MV-4-11 (cell line): ENCODE measurements around the gene LRFN2.

Experiments used
- DNase-seq: peaks from one replicate; lab custom pipeline; 2025; lab: John Stamatoyannopoulos, UW

Gene LRFN2

DNA sequence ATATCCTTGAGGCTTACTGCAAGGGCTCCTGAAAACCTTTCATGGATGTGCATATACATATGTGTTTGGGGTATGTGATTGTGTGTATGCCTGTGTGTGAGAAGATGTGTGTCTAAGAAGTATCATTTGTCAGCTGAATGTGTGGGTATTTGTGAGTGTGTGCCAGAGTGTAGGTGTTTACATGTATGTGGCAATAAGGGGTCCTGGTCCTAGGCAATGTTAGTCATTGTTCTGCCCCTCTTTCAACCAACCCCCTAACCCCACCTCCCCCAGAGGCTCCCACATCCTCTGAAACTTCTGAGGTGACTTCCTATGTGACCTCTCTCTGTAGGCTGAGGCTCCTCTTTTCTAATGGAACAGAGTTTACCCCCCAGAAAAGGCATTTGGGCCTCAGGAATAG, 186.4 kb downstream of the LRFN2 start:
- DNase-seq = no peak

DNA sequence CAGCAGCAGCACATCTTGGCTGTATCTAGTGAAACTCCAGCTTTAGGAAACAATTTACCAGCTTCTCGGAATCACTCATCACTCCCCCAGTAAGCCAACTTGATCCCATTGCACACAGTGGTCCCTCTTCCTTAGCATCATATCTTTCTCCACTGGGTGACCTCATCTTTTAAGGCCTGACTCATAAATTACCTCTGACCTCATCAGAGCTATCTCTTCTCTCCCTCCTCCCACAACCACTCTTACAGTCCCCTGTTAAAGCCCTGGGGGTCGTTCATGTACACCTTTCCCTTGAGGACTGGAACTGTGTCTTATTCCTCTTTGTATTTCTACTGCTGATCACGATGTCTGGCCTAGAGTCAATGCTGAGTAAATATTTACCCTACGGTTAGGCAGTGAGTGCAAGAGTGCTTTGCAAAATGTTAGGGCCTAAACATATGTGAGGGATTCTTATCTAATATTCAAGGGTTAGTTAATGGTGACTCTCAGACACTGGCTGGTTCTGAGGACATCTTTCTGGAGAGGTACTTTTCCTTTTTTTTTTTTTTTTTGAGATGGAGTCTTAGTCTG, 187.2 kb downstream of the LRFN2 start:
- no peak for DNase-seq

DNA sequence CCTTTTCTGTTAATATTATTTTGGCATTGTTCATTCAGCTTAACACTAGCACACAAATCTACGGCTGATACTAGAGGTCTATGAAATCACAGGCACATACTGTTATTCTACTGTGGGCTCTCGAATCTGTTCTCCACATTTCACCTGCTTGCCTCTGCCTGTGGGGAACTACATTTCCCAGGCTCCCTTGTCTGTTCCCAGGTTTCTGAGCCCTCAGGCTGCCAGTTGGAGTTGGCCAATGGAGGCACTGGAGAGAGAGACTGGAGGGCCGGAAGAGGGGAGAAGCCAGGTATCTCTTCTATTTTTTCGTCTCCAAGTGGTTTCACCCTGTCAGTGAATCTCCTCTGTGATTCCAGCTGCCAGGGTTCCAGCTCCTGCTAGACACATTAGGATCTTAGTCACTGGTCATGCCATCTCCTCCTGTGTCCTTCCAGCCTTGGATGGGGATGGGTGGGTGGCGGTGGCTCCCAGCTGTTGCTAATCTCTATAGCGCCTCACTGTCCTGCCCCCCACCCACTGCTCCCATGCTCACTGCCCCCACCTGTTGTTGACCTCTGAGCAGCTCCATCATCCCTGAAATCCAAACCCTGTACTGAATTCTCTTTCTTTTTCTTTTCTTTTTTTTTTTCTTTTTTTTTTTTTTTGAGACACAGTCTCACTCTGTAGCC, 188.2 kb downstream of the LRFN2 start:
- no peak for DNase-seq

DNA sequence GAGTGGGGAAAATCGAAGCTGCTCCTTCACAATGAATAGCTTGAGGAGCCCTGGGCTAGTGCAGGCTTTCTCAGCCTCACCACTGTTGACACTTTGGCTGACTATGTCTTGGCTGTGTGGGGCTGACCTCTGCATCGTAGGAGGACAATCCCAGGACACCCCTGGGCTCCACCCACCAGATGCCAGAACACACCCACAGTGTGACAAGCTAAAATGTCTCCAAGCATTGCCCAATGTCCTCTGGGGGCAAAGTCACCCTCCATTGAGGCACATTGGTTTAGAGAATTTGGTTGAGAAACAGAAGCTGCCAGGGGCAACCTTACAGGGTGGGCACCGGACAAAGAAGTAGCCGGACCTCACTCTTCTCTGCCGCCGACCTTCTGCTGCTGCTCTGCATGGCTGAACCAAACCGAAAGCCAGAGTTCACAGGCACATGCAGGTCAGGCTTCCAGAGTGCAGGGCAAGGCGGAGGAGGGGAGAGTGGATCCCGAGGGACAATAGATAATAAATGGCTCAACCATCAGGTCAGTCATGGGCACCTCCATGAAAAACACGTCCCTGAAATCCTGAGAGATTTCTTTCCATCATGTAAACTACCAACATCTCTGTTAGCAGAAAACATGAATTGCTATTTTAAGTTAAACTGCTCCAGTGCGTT, 189.0 kb downstream of the LRFN2 start:
- no peak for DNase-seq

DNA sequence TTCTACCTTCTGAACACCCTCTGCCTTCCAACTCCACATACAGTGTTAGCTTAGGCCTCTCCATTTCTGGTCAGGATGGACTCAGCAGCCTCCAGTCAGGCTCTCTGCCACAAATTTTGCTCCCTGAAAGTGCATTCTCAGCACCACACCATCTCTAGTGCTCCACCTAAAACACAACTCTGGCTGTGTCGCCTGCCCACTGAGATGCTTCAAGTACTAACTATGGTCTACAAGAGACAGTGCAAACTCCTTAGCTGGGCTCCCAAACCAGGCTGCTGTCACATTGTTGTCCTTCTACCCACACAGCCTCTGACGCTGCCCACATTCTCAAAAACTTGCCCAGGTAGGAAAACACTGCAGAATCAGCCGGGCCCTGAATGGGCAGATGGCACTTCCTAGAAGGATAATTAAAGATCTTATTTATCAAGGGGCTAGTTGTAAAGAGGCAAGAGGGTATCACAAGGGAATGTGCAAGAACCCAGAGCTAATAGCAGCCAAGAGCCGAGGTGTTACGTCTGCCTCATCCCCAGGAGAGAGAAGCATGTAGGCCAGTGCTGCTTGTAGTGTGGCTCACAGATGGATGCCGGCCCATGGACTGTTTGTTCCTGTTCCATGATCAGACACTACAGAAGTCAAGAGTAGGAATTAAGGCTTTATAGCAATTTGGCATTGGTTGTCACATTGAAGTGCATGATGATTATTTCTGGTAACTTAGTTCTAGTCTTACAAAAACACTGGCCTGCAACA, 189.7 kb downstream of the LRFN2 start:
- DNase-seq = no peak

DNA sequence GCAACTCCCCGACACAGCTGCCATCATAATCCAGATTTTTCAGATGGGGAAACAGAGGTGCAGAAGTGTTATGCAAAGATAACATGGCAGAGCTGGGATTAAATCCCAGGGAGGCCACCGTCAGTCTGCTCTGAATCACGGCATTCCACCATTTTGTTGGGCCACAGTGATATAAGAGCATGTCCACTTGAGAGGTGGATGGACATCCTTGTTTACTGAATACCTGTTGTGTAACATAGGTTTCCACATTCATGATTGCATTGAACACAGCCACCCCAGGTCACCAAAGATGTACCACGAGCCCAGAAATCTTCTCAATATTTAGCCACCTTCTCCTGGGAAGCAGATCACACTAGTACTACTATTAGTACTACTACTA, 191.5 kb downstream of the LRFN2 start:
- no peak for DNase-seq

DNA sequence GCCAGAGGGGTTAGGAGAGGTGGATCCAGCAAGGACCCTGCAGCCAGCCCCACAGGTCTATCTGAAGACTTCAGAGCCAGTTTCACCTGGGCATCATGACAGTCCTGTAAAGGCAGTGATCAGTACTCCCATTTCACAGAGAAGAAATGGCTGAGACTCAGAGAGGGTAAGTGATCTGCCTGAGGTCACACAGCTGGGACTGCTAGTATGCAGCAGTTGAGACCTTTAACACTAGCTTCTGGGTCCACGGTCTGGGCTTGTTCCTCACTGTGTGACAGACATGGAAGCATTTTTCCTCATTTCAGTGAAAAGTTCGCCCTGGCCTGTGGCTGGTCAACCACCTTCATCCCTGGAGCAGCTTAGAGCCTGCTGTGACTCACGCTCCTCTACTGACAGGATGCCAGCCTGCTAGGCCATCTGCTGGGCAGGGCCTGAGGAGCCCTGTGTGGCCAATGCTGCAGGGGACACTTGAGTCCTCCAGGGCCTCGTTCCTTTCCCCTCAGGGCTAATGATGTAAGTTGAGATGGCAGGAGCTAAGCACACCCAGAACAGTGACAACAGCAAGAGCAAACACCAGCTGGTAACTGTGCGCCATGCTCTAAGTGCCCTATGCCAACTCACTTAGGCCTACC, 192.0 kb downstream of the LRFN2 start:
- no peak for DNase-seq

DNA sequence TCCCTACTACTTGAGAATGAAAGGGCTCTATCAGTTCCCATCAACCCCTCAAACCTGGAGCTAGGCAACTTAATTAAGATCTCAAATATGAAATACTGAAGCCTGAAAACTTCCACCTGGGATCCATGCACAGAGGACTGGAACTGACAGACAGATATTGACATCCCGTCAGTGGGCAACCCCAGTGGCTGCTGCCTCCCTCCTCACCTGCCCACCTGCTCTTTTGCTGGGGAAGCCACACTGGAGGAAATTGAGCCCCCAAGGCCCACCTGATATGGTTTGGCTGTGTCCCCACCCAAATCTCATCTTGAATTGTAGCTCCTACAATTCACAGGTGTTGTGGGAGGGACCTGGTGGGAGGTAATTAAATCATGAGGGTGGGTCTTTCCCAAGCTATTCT, 192.8 kb downstream of the LRFN2 start:
- DNase-seq = no peak

DNA sequence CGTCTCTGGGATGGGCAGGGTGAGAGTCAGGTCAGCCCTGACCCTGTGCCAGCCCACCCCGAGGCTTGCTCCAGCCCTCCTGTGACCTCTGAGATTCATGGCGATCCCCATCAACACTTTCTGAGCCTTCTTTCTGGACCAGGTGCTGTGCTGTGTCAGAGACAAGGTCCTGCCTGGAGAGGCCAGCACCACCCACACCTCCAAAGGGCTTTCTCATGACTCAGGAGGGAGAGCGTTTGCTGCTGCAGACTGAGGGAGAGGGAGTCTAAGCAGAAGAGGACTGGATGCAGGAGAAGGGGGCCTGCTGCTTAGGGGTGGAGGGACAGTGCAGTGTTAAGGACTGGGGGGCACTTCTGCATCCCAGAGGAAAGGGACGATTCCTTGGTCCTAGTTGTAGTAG, 193.5 kb downstream of the LRFN2 start:
- DNase-seq = no peak

DNA sequence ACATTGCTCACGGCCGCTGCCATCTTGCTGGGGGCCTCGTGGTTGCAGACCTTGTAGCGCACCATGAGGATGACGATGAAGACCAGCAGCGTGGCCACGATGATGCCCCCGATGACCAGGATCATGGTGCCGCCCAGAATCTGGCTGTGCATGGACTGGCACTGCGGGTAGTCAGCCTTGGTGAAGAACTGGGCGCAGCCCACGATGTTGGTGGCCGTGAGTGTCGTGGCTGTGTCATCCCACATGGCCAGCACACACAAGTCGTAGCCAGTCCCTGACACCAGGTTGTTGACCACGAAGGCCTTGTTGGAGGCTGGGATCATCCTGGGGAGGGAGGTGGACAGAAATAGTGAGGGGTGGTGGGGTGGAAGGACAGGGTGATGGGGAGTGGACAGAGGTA, 194.6 kb downstream of the LRFN2 start:
- DNase-seq = no peak

DNA sequence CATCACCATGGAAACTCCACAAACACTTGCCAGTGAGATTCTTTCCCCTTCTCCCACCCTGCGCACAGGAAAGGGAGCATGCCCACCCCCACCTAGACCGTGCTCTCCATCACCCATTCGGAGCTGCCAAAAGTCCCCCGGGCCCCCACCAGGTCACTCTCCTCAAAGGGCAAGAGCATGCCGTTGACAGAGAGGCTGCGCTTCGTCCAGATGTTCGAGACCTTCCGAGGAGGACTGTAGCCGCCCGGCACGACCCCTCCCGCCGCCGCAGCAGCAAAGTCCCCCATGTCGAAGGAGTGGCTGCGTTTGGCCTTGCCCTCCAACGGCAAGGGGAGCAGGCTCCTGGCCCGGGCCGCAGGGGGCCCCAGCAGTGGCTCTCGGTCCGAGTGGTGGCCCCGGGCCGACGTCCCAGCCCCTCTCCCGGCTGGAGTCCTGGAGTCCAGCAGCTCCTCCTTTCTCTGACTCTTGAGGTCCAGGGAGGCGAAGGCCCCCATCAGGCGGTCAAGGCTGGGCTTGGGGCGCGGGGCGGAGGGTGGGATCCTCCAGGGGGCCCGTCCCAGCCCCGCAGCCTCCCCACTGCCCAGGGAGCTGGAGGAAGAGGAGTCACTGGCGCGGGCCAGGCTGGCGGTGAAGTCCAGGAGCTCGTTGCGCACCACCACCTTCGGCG, 195.2 kb downstream of the LRFN2 start:
- DNase-seq = no peak

DNA sequence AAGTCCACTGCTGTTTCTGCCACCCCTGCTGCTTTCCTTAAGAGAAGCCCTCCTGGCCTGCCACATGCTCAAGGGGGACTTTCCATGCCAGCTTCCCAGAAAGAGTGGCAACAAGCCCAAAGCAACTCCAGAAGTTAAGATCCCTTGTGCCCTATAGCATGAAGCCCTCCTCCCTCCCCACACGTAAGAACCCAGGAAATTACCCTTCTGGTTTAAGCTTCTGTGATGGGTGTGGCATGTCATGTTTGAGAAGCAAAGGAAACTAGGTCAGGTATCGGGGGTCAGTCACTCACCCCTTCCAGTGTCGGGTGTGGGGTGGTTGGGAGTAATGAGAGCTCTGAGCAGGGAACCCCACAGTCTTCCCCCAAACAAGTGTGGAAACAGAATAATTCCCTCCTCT, 196.1 kb downstream of the LRFN2 start:
- DNase-seq = no peak

DNA sequence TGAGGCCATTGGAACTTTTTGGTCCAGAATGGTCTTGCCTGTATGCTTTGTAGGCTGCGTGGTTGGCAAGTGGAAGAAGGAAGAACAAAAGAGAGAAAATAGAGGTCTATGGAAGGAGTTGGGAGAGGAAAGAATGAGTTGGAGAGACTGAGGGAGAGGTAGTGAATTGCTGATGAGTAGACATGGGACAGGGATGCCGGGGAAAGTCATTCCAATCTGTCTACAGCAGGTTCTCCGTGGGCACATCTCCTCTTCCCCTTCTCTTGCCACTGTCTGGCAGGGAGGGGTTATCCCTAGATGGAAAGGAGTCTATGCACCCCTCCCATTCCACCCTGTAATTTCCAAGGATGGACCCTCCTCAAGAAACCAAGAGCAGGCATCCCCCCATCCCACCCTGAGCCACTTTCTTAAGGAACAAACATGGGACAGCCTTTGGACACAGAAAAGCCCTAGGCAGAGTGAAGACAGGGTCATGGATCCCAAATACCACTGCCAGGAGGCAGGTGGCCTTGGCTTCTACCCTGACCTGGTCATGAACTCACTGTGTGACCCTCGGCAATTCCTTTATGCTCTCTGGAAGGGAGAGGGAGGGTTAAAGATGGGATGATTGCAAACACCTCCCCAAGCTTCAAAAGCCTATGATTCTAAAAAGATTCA, 196.9 kb downstream of the LRFN2 start:
- DNase-seq = no peak

DNA sequence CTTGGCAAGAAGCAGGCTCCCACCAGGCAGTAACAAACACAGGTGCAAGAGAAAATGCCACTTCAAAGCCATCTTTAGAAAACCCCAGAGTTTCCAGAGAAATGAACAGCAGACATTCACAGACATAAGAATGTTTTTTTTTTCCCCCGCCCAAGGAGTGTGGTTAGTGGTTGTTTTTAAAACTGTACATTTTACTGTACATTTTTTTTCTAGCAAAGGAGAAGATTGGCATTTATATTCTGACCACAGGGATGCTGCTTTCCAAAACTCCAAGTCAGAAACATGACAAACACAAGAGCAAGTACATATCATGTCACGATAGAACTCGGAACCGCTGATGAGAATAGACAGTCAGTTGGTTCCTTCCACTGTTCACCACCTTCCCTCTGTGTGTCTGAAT, 197.9 kb downstream of the LRFN2 start:
- no peak for DNase-seq

DNA sequence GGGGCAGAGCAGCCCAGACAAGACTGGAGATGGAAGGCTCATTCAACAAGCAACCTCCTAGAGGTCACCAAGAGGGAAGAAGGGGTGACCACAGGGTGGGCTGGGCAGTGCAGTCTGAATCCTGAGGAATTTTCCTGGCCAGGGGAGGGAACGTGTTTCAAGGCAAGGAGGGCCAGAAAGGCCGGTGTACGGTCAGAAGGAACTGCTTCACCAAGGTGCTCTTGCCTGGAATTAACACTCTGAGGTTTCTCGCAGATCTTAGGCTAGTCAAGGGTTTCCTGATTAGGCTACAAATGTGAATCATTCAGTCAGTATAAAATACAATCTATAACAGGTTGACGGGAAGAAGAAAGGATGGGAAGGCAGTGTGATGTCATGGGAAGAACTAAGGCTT, 199.3 kb downstream of the LRFN2 start:
- no peak for DNase-seq

DNA sequence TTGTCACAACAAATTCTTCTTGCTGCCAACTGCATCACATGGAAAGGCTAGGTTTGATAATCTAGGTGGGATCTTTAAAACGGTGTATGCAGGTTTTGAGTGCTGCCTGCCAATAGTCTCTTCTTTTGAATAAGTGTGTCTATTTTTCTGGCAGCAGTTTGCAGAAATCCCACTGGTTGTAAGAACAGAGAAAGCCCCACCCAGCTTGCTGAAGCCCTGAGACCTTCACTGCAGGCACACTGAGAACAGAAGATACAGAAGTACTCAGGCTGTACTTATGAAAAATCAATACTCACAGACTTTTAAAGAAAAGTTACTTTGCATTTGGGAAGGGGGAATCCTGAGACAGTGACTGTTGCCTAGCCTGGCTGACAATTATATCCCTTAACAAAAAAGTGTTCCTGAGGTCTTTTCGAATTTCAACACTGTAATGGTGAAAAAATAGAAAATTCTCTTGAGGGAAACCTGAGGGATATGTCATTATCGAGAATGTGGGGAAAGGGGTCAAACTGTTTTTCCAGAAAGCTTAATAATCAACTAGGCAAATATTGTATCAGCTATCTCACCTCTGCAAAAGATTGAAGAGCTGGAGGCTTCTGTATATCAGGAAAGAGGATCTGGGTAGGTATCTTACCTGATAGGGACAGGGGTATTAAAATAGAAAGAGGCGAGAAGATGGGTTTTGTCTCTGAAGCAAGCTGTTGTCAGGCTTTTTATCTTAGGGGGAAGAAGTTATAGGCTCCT, 199.9 kb downstream of the LRFN2 start:
- no peak for DNase-seq

DNA sequence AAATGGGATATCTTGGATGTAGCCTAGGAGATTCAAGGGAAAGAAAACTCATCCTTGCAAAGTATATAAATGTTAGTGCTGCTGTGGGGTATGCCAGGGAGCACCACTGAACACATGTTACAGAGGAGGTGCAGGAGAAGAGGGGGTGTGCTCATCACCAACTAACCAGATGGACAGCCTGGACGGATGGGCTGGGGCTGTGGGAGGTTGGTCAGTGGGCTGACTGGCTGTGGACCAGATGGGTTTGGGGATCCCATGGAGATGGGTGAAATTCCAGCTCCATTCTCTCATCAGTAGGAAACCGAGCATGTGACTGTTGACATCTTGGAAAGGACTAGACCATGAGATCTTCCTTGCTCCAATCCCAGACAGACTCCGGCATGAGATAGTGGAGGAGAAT, 201.0 kb downstream of the LRFN2 start:
- no peak for DNase-seq

DNA sequence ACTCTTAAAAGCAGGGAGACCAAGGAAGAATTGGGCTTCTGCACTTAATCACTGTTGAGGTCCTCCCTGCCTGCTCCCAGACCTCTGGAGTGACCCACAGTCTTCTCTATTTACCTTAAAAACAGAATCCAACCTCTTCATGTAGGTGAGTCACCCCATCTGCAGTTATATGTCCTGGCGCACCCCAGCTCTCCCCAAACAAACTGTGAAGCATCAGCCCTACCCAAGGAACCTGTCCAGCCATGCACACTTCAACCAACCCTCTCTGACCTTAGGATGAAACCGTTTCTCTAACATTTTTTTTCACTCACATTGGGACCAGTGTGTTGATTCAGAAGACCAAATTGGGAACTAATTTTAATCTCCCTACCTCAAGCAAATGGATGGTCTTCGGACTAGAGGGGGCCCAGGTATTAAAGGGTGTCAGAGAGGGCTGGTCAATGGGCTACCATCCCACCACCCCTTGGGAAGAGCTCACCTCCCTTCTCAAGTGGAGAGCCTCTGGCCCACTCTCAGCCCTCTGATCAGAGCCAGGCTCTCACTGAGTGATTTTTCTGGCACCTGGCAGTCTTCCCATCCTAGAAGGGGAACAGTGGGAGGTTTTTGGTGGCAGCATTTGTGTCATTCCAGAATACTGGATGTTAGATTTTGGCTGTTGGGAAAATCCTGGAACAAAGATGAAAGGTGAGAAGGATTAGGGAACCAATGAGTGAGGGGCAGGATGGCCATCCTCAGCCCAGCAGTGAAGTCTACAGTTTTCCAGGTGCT, 203.6 kb downstream of the LRFN2 start:
- no peak for DNase-seq

DNA sequence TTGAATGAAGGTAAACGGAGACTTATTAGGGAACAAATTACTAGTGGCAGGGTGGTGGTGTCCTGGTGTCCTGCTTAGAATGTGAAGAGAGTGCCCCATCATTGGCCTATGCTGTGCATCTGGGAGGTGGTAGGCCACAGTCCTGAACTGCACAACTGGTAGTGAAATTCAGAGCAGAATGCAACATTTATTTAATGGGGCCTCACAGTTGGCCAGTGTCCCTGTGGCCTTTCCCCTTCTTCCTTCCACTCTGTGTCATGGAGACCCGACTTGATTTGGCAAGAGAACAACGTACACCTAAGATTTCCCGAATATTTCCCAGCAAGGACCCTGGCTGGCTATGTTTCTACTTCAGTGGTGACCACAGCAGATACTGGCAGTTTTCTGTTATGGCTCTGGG, 206.9 kb downstream of the LRFN2 start:
- DNase-seq = no peak

DNA sequence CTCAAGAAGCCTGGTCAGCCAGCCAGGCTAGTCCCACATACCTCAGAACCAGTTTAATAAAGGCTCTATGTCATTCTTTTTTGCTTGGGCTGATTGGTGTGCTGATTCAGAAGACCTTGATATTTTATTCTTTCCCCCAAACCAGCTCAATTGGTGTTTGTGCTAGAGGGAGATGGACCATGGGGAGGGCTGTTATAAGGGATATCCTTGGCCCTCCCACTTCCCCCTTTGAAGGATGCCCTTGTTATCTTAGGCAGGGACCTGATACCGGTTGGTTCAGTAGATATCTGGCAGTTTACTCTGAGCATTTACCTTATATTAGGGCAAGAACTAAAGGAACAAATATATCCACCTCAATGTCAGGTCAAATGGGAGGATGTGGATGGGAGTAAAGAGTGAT, 207.4 kb downstream of the LRFN2 start:
- no peak for DNase-seq
